ENCODE measurements around the gene CD93. TPM values are rescaled to one million over a fixed set of nuclear protein-coding genes. Genes with fewer than 3 reads are reported as not detected.

The CD93 gene
- total RNA-seq, 1 donor from 2014 or later: under 0.01 TPM

DNA sequence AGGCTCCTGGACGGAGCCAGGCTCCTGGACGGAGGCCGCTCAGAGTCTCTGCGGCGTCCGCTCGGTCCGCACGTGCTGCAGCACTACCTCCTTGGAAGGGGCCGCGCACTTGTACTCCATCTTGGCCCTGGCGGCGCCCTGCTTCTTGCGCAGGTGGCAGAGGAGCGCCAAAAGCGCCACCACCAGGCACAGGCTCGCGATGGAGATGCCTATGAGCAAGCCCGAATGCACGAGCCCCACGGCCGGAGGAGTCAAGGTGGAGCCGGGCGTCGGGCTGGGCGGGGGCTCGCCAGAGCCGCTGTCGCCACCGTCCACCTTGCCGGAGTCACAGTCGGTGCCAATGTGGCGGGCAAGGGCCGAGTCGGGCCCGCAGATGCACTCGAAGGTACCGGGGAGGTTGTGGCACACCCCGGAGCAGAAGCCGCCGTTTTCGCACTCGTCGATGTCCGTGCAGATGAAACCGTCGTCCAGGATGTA, 38.3 kb downstream of the CD93 start:
- H3K4me3 ChIP-seq (ENCODE audit: low read depth, low read length): peak overlapping the region; percentile 63
- TF ChIP-seq, protein P1, sequence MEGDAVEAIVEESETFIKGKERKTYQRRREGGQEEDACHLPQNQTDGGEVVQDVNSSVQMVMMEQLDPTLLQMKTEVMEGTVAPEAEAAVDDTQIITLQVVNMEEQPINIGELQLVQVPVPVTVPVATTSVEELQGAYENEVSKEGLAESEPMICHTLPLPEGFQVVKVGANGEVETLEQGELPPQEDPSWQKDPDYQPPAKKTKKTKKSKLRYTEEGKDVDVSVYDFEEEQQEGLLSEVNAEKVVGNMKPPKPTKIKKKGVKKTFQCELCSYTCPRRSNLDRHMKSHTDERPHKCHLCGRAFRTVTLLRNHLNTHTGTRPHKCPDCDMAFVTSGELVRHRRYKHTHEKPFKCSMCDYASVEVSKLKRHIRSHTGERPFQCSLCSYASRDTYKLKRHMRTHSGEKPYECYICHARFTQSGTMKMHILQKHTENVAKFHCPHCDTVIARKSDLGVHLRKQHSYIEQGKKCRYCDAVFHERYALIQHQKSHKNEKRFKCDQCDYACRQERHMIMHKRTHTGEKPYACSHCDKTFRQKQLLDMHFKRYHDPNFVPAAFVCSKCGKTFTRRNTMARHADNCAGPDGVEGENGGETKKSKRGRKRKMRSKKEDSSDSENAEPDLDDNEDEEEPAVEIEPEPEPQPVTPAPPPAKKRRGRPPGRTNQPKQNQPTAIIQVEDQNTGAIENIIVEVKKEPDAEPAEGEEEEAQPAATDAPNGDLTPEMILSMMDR (IDR thresholded peaks at IDR 0.05; ENCODE audit: insufficient read depth, low read length, severe bottlenecking): peak; percentile 27
- FAIRE-seq: no peak
- DNase-seq (ENCODE audit: low read depth): no peak
- H3K27me3 ChIP-seq (ENCODE audit: control insufficient read depth, insufficient read depth, low read length): no peaks in the 10 kb centered on the region
- H3K36me3 ChIP-seq (ENCODE audit: control insufficient read depth, insufficient read depth, low read length): peaks cover 9% of the 10 kb centered on the region

DNA sequence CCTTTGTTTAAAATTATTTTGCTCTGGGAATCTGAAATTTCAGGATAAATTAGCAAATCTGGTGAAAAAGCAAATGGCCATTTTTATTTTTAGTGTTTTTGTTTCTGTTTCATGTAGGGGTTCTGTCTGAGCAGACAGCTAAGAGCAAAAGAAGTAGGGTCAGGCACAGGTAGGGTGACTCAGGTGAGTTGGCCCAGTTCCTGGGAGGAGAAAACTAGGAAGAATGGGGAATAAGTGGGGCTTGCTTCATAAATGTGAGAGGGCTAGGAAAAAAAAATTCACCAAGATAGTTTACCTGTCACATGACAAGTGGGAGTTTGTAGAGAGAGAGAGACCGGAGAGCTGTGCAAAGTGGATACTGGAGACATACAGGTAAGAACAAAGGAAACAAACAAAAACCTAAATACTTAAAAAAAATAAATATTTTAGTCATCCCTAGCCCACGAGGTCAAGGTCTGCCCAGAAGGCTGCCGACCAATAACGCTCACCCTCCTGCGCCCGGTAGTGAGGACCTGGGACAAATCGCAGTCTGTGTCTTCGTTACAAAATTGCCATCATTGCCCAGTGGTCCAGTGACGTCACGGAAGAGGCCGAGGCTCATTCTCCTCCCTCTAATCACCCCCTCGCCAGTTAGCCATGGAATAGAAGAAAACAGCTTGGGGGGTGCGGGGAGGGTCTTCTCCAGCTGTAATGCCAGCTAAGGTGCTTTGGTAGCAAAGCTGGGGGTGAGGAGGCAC, 39.0 kb downstream of the CD93 start:
- Histone ChIP-seq H3K36me3 (ENCODE audit: control insufficient read depth, insufficient read depth, low read length) (peaks cover 9% of the 10 kb centered on the region), H3K4me3 (ENCODE audit: low read depth, low read length) (peak overlapping the region; percentile 63), H3K27me3 (ENCODE audit: control insufficient read depth, insufficient read depth, low read length) (no peaks in the 10 kb centered on the region)
- DNase-seq (ENCODE audit: low read depth) (peak; percentile 66), FAIRE-seq (no peak)
- TF ChIP-seq, protein P1 (IDR thresholded peaks at IDR 0.05; ENCODE audit: insufficient read depth, low read length, severe bottlenecking): no peak

DNA sequence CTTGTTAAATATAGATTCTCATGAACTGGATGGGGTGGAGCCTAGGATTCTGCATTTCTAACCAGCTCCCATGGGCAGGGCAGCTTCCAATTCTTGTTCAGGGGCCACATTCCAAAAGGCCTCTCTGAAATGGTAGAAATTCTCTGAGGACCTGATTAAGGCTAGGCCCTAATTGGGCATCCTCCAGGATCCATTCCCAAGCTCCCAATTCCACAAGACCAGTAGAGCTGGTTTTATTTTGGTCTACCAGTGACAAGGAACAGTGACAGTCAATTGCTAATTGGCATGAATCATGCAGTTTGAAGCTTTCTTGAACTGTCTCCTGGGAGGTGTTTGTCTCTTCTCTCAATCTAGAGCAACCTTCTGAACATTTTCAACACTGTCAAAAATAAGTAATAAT, 39.7 kb downstream of the CD93 start:
- FAIRE-seq (peak; percentile 7), DNase-seq (ENCODE audit: low read depth) (no peak)
- Histone ChIP-seq H3K36me3 (ENCODE audit: control insufficient read depth, insufficient read depth, low read length) (peaks cover 9% of the 10 kb centered on the region), H3K27me3 (ENCODE audit: control insufficient read depth, insufficient read depth, low read length) (no peaks in the 10 kb centered on the region), H3K4me3 (ENCODE audit: low read depth, low read length) (peak overlapping the region; percentile 63)
- TF ChIP-seq, protein P1 (IDR thresholded peaks at IDR 0.05; ENCODE audit: insufficient read depth, low read length, severe bottlenecking): no peak

DNA sequence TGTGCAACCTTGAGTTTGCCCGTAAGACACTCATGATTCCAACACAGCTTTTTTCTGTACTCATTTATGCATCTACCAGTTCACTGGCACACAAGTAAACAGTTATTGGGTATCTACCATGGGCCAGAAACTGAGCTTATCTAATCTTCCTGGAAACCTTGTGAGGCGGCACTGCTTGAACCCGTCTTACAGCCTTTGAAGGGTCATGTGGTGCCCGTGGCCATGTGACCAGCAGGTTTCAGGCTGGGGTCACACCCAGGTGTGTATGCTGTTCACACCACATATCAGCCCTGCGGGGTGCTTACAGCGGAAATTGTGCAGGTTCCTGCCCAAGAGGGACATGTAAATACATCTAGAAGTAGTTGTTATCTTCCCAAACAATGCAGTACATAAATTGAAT, 42.7 kb downstream of the CD93 start:
- Histone ChIP-seq H3K4me3 (ENCODE audit: low read depth, low read length) (no peak overlapping the region), H3K27me3 (ENCODE audit: control insufficient read depth, insufficient read depth, low read length) (peaks cover 3% of the 10 kb centered on the region), H3K36me3 (ENCODE audit: control insufficient read depth, insufficient read depth, low read length) (peaks cover 9% of the 10 kb centered on the region)
- TF ChIP-seq, protein P1 (IDR thresholded peaks at IDR 0.05; ENCODE audit: insufficient read depth, low read length, severe bottlenecking): no peak
- FAIRE-seq: no peak
- no peak for DNase-seq (ENCODE audit: low read depth)

DNA sequence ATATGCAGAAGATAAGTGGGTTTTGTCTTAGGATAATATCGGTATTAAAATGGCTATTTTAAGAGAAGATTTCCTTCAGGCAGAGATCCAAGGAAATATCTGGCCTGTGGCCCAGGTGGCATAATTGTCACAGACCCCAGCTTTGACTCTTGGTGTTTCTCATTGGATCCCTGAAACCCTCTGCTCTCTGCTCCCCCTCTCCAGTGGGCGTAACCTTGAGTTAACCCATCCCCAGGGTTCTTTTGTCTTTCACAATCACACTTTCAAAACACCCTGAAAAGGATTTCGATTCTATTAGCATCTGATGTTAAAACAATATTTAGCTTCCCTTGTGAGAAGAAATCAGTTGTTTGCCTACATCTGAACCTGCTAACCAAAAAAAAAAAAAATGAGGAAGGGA, 43.9 kb downstream of the CD93 start:
- DNase-seq (ENCODE audit: low read depth) (no peak), FAIRE-seq (no peak)

More for the DNA sequence above, 43.9 kb downstream of the CD93 start:
- Histone ChIP-seq H3K36me3 (ENCODE audit: control insufficient read depth, insufficient read depth, low read length) (peaks cover under 1% of the 10 kb centered on the region), H3K27me3 (ENCODE audit: control insufficient read depth, insufficient read depth, low read length) (peaks cover 5% of the 10 kb centered on the region), H3K4me3 (ENCODE audit: low read depth, low read length) (no peak overlapping the region)
- TF ChIP-seq, protein P1 (IDR thresholded peaks at IDR 0.05; ENCODE audit: insufficient read depth, low read length, severe bottlenecking): no peak

Data from bronchial epithelial cell (primary cell).